ENCODE data around the gene NKX2-2. TPM values are rescaled to one million over a fixed set of nuclear protein-coding genes. Genes with fewer than 3 reads are reported as not detected.

Gene NKX2-2
- total RNA-seq, 2 experiments from 2014 or later = not detected

DNA sequence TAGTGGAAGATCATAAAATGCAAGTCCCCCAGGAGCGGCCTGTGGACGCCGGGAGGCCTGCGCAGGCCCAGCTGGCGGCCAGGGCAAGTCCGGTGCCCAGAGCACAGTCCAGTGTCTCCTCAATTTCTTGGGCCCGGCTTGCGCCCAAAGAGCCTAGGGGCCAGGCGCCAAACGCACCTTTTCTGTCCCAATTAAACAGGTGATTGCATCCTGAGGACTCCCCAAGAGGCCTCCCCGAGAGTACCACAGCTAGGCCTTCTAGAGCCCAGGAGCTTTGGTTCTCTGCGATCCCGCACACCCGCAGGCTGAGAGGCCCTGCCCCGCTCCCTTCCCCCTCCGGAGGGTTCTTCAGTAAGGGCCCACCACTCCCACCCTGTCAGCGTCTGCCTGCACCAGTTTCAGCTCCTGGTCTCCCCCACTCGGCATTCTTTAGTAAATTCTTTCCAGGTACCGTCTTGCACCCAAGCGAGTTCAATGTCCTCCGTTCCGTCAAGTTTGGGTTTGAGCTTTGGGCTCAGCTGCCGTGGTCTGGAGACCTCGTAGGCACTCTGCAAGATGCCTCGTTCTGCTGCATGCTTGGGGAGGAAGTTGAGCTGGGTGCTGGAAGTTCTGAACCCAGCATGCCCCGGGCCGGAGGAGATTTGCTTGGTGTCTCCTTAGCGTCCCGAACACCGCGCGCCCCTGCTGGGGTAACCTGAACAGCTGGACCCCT lies 3.9 kb upstream of the NKX2-2 start:
- Mint-ChIP-seq H3K27ac (peak overlapping the region; percentile 52), H3K36me3 (peaks cover 3% of the 10 kb centered on the region), H3K4me3 (no peak overlapping the region), H3K9me3 (ENCODE audit: low read depth) (no peaks in the 10 kb centered on the region), H3K4me1 (peaks cover 4% of the 10 kb centered on the region), H3K27me3 (peaks cover 80% of the 10 kb centered on the region)
- ATAC-seq (no peak), DNase-seq (peak; percentile 21)
- CTCF ChIA-PET = interaction anchor here (0.9 to 1.8 kb wide), 4 partner anchors 12 to 469 kb away, joined by 3 to 4 read pairs (median 4); no protein-coding TSS in a partner anchor

DNA sequence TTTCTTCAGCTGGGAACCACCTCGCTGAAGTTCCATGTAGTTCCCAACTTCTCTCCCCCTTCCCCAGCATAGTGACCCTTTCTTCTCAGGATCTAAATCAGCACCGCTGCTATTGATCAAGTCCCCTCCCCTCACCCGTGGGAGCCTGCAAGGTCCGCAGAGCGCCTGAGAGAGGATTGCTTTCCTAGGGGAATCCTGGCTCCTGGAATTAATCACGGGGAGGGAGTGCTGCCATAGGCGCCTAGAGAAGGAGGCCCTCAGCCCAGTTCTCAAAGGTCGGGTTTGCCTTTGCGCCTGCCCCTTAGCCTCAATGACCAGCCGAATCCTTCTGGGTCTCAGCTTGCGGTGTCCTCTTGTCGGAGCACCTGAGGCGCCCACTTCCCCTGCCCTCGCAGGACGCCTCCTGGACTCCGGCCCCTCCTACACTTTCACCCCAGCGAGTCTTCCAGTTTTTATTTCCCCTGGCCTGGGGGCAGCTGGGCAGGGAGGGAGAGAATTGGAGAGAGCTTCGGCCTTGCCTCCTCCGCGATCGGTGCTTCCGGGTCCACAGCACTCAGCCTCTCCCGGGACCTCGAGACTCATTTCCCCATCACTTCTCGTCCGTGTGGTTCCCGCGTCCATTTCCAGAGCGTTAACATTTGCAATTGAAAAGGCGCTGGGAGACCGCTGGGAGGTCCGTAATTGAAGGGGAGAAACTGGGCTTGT lies 3.1 kb upstream of the NKX2-2 start:
- peaks cover 3% of the 10 kb centered on the region for H3K36me3 Mint-ChIP-seq
- H3K4me1 Mint-ChIP-seq = peaks cover 4% of the 10 kb centered on the region
- H3K27me3 Mint-ChIP-seq = peaks cover 86% of the 10 kb centered on the region
- H3K9me3 Mint-ChIP-seq (ENCODE audit: low read depth) = no peaks in the 10 kb centered on the region
- no peak overlapping the region for H3K27ac Mint-ChIP-seq
- no peak for ATAC-seq
- peak; percentile 35 for DNase-seq
- no peak overlapping the region for H3K4me3 Mint-ChIP-seq
- CTCF ChIA-PET = interaction anchor here (1.1 to 1.8 kb wide), 3 partner anchors 12 to 468 kb away, joined by 3 to 4 read pairs (median 4); no protein-coding TSS in a partner anchor

DNA sequence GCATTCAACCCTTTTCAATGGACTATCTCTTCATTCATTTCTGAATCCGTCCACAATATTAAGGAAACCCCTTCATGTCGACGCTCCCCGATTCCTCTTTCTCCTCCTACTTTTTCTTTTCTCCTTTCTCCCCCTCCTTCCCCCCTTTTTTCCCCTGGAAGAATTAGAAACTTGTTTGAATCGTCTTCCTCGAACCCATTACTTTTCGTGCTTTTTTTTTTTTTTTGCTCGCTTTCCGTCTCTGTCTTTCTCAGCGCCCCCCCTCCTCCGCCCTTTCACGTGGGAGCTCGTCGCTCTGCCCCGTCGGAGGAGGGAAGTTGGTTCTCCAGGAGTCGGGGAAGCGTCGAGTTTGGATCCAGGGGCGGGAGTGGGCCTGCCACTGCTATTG lies 2.3 kb upstream of the NKX2-2 start:
- H3K36me3 Mint-ChIP-seq = peaks cover 3% of the 10 kb centered on the region
- DNase-seq (no peak), ATAC-seq (no peak)
- CTCF ChIA-PET = interaction anchor here (0.6 to 1.8 kb wide), 4 partner anchors 9 to 1118 kb away, joined by 3 to 4 read pairs (median 4); no protein-coding TSS in a partner anchor
- H3K9me3 Mint-ChIP-seq (ENCODE audit: low read depth) = no peaks in the 10 kb centered on the region
- no peak overlapping the region for H3K4me3 Mint-ChIP-seq
- no peak overlapping the region for H3K27ac Mint-ChIP-seq
- H3K4me1 Mint-ChIP-seq = peaks cover 10% of the 10 kb centered on the region
- peaks cover 87% of the 10 kb centered on the region for H3K27me3 Mint-ChIP-seq

DNA sequence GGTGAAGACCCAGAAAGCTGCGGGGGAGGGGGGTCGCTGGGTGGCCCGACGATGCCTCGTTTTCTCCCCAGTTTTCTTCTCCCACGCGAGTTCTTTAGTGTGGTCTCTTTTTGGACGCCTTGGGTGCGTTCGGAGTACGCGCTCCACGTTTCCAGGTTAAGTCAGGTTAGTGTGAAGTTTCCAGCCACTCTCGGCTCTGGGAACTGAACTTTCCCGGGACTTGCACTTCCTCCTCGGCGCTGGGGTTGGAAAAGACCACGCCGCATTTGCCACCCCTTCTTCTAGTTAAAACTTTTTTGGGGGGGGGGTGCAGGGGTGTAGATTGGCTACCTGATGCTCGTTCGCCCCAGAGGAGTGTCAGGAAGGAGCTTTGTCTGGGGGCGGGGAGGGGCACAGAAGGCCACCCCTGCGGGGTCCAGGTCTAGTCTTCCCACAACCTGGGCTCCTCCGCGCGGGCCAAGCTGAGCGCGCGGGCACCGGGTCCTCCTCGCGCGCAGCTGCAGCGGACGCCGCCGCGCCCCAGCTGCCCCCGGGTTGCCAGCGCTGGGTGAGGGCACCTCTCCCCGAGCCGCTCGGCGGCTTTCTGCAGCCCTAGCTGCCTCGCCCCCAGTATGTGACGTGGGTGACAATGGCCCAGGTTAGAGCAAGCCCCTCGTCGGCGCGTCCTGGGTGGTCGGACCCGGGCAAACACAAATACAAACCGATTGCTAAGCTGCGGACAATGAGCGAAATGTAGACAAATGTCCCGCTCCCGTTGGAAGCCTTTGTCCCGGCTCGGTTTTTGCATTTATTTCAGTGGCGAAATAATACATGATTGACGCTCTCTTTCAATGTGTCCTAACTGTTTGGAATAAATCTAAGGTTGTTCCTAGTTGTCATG lies 1.7 kb upstream of the NKX2-2 start:
- peaks cover 13% of the 10 kb centered on the region for H3K4me1 Mint-ChIP-seq
- H3K36me3 Mint-ChIP-seq = peaks cover 3% of the 10 kb centered on the region
- CTCF ChIA-PET = interaction anchor here (1.2 to 1.8 kb wide), 3 partner anchors 8 to 279 kb away, joined by 3 to 4 read pairs (median 4); no protein-coding TSS in a partner anchor
- ATAC-seq (no peak), DNase-seq (peak; percentile 31)
- no peak overlapping the region for H3K27ac Mint-ChIP-seq
- no peaks in the 10 kb centered on the region for H3K9me3 Mint-ChIP-seq (ENCODE audit: low read depth)
- H3K4me3 Mint-ChIP-seq = no peak overlapping the region
- peaks cover 84% of the 10 kb centered on the region for H3K27me3 Mint-ChIP-seq

DNA sequence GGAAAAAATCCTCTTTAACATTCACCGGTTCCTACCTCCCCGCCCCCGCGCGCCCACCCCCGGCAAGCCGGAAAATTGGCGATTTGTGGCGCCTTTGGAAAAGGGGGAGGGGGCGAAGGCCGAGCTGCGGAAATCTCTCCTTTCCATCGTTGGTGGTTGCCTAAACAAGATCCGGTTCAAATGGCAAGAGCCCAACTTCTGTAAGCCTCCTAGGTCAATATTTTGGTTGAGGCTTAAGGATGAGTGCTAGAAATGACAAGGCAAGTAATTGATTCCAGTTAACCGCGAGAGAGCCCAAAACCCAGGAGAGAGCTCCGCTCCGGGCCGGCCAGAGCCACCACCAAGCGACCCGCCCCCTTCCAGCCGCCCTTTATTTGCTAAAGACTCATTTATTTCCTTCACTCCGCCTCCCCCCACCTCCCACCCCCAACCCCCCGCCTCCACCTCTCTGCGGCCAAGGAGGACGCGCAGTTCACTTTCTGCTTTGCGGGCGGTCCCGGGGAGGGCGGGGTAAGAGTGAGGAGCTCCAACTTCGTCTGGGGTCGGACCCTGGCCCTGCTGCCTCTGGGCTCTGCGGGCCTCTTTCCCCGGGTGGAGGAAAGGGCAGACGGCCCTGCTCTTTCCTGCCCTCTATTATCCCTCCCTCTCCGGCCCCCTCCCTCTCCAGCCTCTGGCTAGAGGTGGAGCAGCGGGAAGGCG lies 838 bp upstream of the NKX2-2 start:
- Mint-ChIP-seq H3K9me3 (ENCODE audit: low read depth) (no peaks in the 10 kb centered on the region), H3K36me3 (peaks cover 3% of the 10 kb centered on the region), H3K4me1 (peaks cover 18% of the 10 kb centered on the region), H3K4me3 (no peak overlapping the region), H3K27me3 (peaks cover 84% of the 10 kb centered on the region), H3K27ac (no peak overlapping the region)
- DNase-seq = peak; percentile 35
- CTCF ChIA-PET = no interaction called here
- ATAC-seq = no peak

DNA sequence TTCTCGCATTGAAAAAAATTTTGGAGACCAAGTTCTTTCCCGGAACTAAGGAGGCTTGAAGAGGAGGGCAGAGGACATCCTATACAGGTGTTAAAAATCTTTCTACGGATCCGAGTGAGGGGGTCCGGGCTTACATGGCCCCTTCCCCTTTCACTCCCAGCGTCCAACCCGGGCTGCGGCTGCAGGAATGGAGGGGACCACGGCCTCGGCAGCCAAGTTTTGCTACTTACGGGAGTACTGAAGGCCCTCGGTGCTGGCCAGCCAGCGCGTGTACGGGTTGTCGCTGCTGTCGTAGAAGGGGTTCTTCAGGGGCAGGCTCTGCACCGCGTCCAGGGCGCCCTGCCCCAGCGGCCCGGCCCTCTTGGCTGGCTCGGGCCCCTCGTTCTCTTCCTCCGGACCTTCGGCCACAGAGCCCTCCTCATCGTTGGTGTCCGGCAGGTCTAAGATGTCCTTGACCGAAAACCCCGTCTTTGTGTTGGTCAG lies 642 bp downstream of the NKX2-2 start:
- H3K36me3 Mint-ChIP-seq = peaks cover 3% of the 10 kb centered on the region
- H3K27me3 Mint-ChIP-seq = peaks cover 82% of the 10 kb centered on the region
- no peak for DNase-seq
- no peaks in the 10 kb centered on the region for H3K9me3 Mint-ChIP-seq (ENCODE audit: low read depth)
- peaks cover 21% of the 10 kb centered on the region for H3K4me1 Mint-ChIP-seq
- no peak overlapping the region for H3K27ac Mint-ChIP-seq
- no peak for ATAC-seq
- CTCF ChIA-PET = no interaction called here
- H3K4me3 Mint-ChIP-seq = no peak overlapping the region

DNA sequence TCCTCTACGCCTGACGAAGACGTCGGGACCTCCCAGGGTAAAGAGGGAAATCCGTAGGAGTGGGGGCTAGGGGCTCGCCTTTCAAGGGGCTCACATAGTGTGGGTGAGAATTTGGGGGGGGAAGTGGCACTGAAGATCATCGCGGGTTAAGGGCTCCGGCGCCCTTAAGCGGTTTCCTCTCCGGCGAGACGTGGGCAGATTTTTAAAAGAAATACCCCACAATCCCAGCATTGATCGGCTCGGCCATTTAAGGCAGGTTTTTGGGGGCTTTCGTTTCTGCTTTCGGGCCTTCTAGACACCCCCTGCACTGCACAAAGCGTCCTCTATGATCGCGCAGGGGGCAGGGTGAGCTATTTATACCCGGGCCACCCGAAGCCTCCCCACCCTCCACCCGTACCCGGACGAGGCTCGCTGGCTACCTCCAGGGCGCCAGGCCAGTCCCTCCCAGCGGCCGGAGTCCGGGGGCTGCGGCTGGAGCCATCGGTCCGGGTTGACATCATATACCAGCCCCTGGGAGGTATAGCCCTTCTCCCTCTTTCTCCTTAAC lies 1.2 kb downstream of the NKX2-2 start:
- Mint-ChIP-seq H3K4me3 (no peak overlapping the region), H3K9me3 (ENCODE audit: low read depth) (no peaks in the 10 kb centered on the region), H3K27me3 (peaks cover 82% of the 10 kb centered on the region), H3K4me1 (peaks cover 21% of the 10 kb centered on the region), H3K36me3 (peaks cover 3% of the 10 kb centered on the region), H3K27ac (no peak overlapping the region)
- CTCF ChIA-PET = no interaction called here
- no peak for ATAC-seq
- DNase-seq = no peak

DNA sequence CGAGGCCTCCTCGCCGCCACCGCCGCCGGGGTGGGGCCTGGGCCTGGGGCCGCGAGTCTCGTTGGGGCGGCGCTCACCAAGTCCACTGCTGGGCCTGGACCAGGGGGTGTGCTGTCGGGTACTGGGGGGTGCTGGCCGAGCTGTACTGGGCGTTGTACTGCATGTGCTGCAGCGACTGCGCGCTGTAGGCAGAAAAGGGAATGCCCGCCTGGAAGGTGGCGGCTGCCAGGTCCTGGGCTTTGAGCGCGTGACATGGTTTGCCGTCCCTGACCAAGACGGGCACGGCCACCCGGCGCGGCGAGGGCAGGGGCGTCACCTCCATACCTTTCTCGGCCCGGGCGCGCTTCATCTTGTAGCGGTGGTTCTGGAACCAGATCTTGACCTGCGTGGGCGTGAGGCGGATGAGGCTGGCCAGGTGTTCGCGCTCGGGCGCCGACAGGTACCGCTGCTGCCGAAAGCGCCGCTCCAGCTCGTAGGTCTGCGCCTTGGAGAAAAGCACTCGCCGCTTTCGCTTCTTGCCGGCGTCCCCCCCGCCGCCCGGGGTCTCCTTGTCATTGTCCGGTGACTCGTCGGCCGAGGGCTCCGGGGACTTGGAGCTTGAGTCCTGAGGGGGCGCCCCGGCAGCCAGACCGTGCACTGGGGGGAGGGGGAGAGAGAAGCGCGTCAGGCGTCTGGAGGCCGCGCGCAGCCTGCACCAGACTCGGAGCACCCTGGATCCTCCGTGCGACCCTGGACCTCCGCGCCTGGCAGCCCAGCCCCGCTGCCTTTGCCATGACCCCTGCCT lies 1.8 kb downstream of the NKX2-2 start:
- Mint-ChIP-seq H3K4me3 (no peak overlapping the region), H3K4me1 (peaks cover 21% of the 10 kb centered on the region), H3K27ac (peak overlapping the region; percentile 57), H3K36me3 (peaks cover 3% of the 10 kb centered on the region), H3K27me3 (peaks cover 82% of the 10 kb centered on the region), H3K9me3 (ENCODE audit: low read depth) (no peaks in the 10 kb centered on the region)
- ATAC-seq (no peak), DNase-seq (peak; percentile 37)
- CTCF ChIA-PET = no interaction called here

DNA sequence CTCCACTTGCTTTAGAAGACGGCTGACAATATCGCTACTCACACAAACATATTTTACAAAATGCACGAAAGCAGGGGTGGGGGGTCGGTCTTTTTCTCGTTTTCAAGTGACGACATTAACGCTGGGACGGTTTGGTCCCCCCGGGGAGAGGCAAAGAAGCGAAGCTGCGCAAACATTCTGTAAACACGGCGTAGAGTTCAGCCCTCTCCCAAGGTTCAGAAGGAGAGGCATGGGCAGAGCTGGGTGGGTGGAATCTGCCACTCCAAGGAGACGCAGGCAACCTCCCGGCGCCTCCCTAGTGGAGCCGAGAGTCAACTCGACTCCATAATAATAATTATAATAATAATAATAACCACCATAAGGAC lies 2.4 kb downstream of the NKX2-2 start:
- CTCF ChIA-PET = interaction anchor here (0.5 kb wide), 1 partner anchor 409 kb away, joined by 3 read pairs; no protein-coding TSS in a partner anchor
- Mint-ChIP-seq H3K9me3 (ENCODE audit: low read depth) (no peaks in the 10 kb centered on the region), H3K4me3 (no peak overlapping the region)

DNA sequence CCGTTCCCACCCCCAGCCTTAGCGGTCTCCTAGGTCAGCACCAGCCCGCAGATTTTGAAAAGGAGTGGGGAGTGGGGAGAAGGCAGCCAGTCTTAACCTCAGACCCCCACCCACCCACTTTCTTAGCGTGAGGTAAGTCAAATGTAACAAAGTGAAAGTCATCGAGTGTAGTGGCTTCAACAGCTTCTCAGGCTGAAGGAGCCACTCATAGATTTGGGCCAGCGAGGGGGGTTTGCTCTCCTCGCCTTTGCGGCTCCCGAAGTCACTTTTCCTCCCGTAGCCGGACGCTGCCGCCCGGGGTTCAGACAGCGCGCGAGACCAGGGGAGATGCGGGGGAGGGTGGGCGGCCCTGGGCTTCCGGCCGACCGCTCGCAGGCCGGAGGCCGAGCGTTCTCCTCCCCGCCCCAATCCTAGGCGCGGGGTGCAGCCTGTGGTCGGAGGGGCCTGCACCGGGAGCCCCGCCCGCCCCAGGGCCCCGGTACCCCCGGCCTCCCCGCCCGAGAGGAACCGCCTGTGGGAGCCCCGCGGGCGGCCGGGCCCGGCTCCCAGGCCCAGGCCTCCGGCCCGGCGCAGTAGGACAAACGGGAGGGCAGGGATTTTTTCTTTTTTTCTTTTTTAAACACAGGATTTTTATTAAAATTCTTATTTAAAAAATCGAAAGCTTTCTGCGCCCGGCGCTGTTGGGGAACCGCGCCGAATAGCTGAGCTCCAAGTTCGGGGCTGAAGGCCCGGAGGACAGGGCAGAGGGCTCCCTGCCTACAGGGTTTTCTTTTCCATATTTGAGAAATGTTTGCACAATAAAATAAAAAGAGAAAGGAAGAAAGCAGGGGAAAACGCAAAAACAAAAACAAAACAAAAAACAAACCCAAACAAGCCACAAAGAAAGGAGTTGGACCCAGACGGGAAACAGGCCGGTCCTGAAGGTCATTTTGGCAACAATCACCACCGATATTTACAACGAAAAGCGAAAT lies 3.2 kb downstream of the NKX2-2 start:
- peaks cover 76% of the 10 kb centered on the region for H3K27me3 Mint-ChIP-seq
- H3K4me3 Mint-ChIP-seq = peak overlapping the region; percentile 57
- no peaks in the 10 kb centered on the region for H3K36me3 Mint-ChIP-seq
- H3K4me1 Mint-ChIP-seq = peaks cover 27% of the 10 kb centered on the region
- DNase-seq (peak; percentile 36), ATAC-seq (no peak)
- CTCF ChIA-PET = interaction anchor here (0.5 to 2.1 kb wide), 2 partner anchors 275 to 408 kb away, joined by 3 to 12 read pairs; no protein-coding TSS in a partner anchor
- no peaks in the 10 kb centered on the region for H3K9me3 Mint-ChIP-seq (ENCODE audit: low read depth)
- no peak overlapping the region for H3K27ac Mint-ChIP-seq

More for the DNA sequence above, 2.4 kb downstream of the NKX2-2 start:
- peaks cover 26% of the 10 kb centered on the region for H3K4me1 Mint-ChIP-seq
- peaks cover 82% of the 10 kb centered on the region for H3K27me3 Mint-ChIP-seq
- ATAC-seq (no peak), DNase-seq (peak; percentile 28)
- peaks cover 3% of the 10 kb centered on the region for H3K36me3 Mint-ChIP-seq
- H3K27ac Mint-ChIP-seq = no peak overlapping the region
